Measurements from ENCODE around the gene ARMC7. TPM values are rescaled to one million over a fixed set of nuclear protein-coding genes. Genes with fewer than 3 reads are reported as not detected.
A peak's percentile ranks its signal among the peaks of the same experiment; 100 is the strongest.
"Not testable (repeated sequence)": the region's sequence is repeated elsewhere in the genome, so short reads cannot be mapped to it uniquely, and the experiment has no call there.

Gene ARMC7
- total RNA-seq, 1 donor from 2014 or later: 14.2 TPM

- DNase-seq (ENCODE audit: low read depth): no peak
Measured at GRCh38 chr17:75153780-75154194, 44.0 kb downstream of the ARMC7 start.

GRCh38 chr17:75154195-75155106 lies 44.7 kb downstream of the ARMC7 start, which contains the start of gene JPT1:
Gene JPT1, minus strand, starts transcription at chr17:75154512. Its CDS starts 115 bp downstream, at chr17:75154397.
- DNase-seq (ENCODE audit: low read depth): peak; percentile 98

GRCh38 chr17:75155191-75155601 lies 45.4 kb downstream of the ARMC7 start:
- DNase-seq (ENCODE audit: low read depth): peak; percentile 55

GRCh38 chr17:75158480-75158879 lies 48.7 kb downstream of the ARMC7 start:
- not testable (repeated sequence) for DNase-seq (ENCODE audit: low read depth)

- DNase-seq (ENCODE audit: low read depth): peak; percentile 33
Measured at GRCh38 chr17:75159196-75160031, 49.6 kb downstream of the ARMC7 start.

- DNase-seq (ENCODE audit: low read depth): no peak
Measured at GRCh38 chr17:75160211-75160610, 50.4 kb downstream of the ARMC7 start.

- no peak for DNase-seq (ENCODE audit: low read depth)
Measured at GRCh38 chr17:75163074-75163473, 53.3 kb downstream of the ARMC7 start.

GRCh38 chr17:75164606-75165005 lies 54.8 kb downstream of the ARMC7 start:
- DNase-seq (ENCODE audit: low read depth): not testable (repeated sequence)

- no peak for DNase-seq (ENCODE audit: low read depth)
Measured at GRCh38 chr17:75168998-75169397, 59.2 kb downstream of the ARMC7 start.

GRCh38 chr17:75173526-75173925 lies 63.8 kb downstream of the ARMC7 start:
- DNase-seq (ENCODE audit: low read depth): no peak

GRCh38 chr17:75174996-75175395 lies 65.2 kb downstream of the ARMC7 start:
- no peak for DNase-seq (ENCODE audit: low read depth)

GRCh38 chr17:75176625-75177024 lies 66.9 kb downstream of the ARMC7 start:
- DNase-seq (ENCODE audit: low read depth): no peak

GRCh38 chr17:75178453-75178852 lies 68.7 kb downstream of the ARMC7 start:
- no peak for DNase-seq (ENCODE audit: low read depth)

Other genes with a start within 250 kb of the ARMC7 start
- gene FDXR, start 237.0 kb upstream of the ARMC7 start, total RNA-seq: 30.6 and 31.3 TPM in 2 replicates
- not detected in 2 replicates for gene FADS6, start 216.3 kb upstream of the ARMC7 start, total RNA-seq
- not detected in 2 replicates for gene USH1G, start 186.7 kb upstream of the ARMC7 start, total RNA-seq
- not detected in 2 replicates for gene OTOP2, start 185.7 kb upstream of the ARMC7 start, total RNA-seq
- not detected in 2 replicates for gene OTOP3, start 174.1 kb upstream of the ARMC7 start, total RNA-seq
- gene HID1, start 137.2 kb upstream of the ARMC7 start, total RNA-seq: 3.9 and 6.9 TPM in 2 replicates
- gene CDR2L, start 122.3 kb upstream of the ARMC7 start, total RNA-seq: 36.8 and 69.2 TPM in 2 replicates
- gene MRPL58, start 97.3 kb upstream of the ARMC7 start, total RNA-seq: 19.9 and 40.8 TPM in 2 replicates
- 266 and 415 TPM in 2 replicates for gene ATP5PD, start 63.0 kb upstream of the ARMC7 start, total RNA-seq
- gene KCTD2, start 62.7 kb upstream of the ARMC7 start, total RNA-seq: 13.4 and 29.6 TPM in 2 replicates
- gene SLC16A5, start 22.0 kb upstream of the ARMC7 start, total RNA-seq: 35.6 and 165 TPM in 2 replicates
- gene NT5C, start 21.8 kb downstream of the ARMC7 start, total RNA-seq: 22.9 and 77.3 TPM in 2 replicates
- gene JPT1, start 44.5 kb downstream of the ARMC7 start, total RNA-seq: 171 and 366 TPM in 2 replicates
- 96.6 and 151 TPM in 2 replicates for gene SUMO2, start 73.0 kb downstream of the ARMC7 start, total RNA-seq
- 27.6 and 37.7 TPM in 2 replicates for gene NUP85, start 95.7 kb downstream of the ARMC7 start, total RNA-seq
- 14.8 and 25.8 TPM in 2 replicates for gene GGA3, start 151.6 kb downstream of the ARMC7 start, total RNA-seq
- gene MRPS7, start 151.9 kb downstream of the ARMC7 start, total RNA-seq: 45.9 and 61.5 TPM in 2 replicates
- 15.1 and 16.3 TPM in 2 replicates for gene MIF4GD, start 161.3 kb downstream of the ARMC7 start, total RNA-seq
- 2.8 and 5.6 TPM in 2 replicates for gene SLC25A19, start 179.5 kb downstream of the ARMC7 start, total RNA-seq

All from renal cortical epithelial cell (primary cell).